Brain microvascular endothelial cell (primary cell): ENCODE data around the gene CCL26.

Experiments
- DNase-seq: peaks from one replicate; pipeline ENCODE4 v3.0.0-alpha.2; 2020
- H3K27ac ChIP-seq: fragments of 250-450 bp; sonication (Bioruptor Pico); 2 replicates; pipeline ENCODE4 v1.5.1; 2020; ENCODE audit warnings: mild to moderate bottlenecking, moderate library complexity
- H3K27me3 ChIP-seq: fragments of 250-450 bp; sonication (Bioruptor Pico); replicated peaks from 2 replicates; pipeline ENCODE4 v1.5.1; 2020; ENCODE audit warnings: mild to moderate bottlenecking
- H3K36me3 ChIP-seq: fragments of 250-450 bp; sonication (Bioruptor Pico); replicated peaks from 2 replicates; pipeline ENCODE4 v1.5.1; 2020; ENCODE audit warnings: mild to moderate bottlenecking
- H3K4me3 ChIP-seq: 2 replicates; pipeline ENCODE4 v1.5.1; 2011; ENCODE audit warnings: low read depth, mild to moderate bottlenecking, control low read depth, low read length, moderate library complexity
- CTCF ChIP-seq: IDR thresholded peaks from 2 replicates; pipeline ENCODE4 v1.5.1; 2011; ENCODE audit warnings: low read depth, mild to moderate bottlenecking, moderate library complexity, low read length, control low read depth, inconsistent platforms; ENCODE audit errors: missing control alignments
- in situ Hi-C: cut with HindIII; loops from 2 replicates; pipeline ENCODE4 v1.10.0; 2017; ENCODE audit warnings: low sequenced_read_pairs, low pct_ligation_motif_present

Gene CCL26

GRCh38 chr7:75815418-75816064 is 43.5 kb upstream of the CCL26 start:
- H3K27me3 ChIP-seq = no peaks in the 10 kb centered on the region
- TF ChIP-seq CTCF = no peak
- in situ Hi-C loops = no loop called here
- no peak overlapping the region for H3K4me3 ChIP-seq
- no peak for DNase-seq
- H3K36me3 ChIP-seq = no peaks in the 10 kb centered on the region
- H3K27ac ChIP-seq = no peak overlapping the region

- H3K27ac ChIP-seq = no peak overlapping the region
- DNase-seq = peak; percentile 9
- H3K4me3 ChIP-seq = no peak overlapping the region
- H3K36me3 ChIP-seq = no peaks in the 10 kb centered on the region
- in situ Hi-C loops = no loop called here
- TF ChIP-seq CTCF = no peak
- no peaks in the 10 kb centered on the region for H3K27me3 ChIP-seq
Measured at GRCh38 chr7:75814407-75814947, 42.5 kb upstream of the CCL26 start.

- Histone ChIP-seq H3K4me3 (no peak within 1 kb of the TSS), H3K27ac (no peak within 1 kb of the TSS), H3K27me3 (no peaks in the 10 kb centered on the region), H3K36me3 (no peaks in the 10 kb centered on the region)
- DNase-seq = no peak
- no peak for TF ChIP-seq CTCF
- in situ Hi-C loops = no loop called here
Measured at GRCh38 chr7:75813781-75814236, 41.8 kb upstream of the CCL26 start, which contains the start of gene CCL24. CCL24 (minus strand) TSS chr7:75813806; CDS start chr7:75813715, 91 bp downstream.

GRCh38 chr7:75813084-75813483 is 41.1 kb upstream of the CCL26 start:
- Histone ChIP-seq H3K27me3 (no peaks in the 10 kb centered on the region), H3K27ac (no peak overlapping the region), H3K36me3 (no peaks in the 10 kb centered on the region), H3K4me3 (no peak overlapping the region)
- in situ Hi-C loops = no loop called here
- no peak for TF ChIP-seq CTCF
- DNase-seq = peak; percentile 4

- DNase-seq = no peak
- Histone ChIP-seq H3K36me3 (no peaks in the 10 kb centered on the region), H3K27ac (no peak overlapping the region), H3K4me3 (no peak overlapping the region), H3K27me3 (no peaks in the 10 kb centered on the region)
- TF ChIP-seq CTCF = no peak
- in situ Hi-C loops = no loop called here
Measured at GRCh38 chr7:75811894-75812678, 40.1 kb upstream of the CCL26 start.
